WTC11 (cell line): ENCODE results near the gene TECRL. TPM values are rescaled to one million over a fixed set of nuclear protein-coding genes. Genes with fewer than 3 reads are reported as not detected.

Experiments used
- ATAC-seq: fragments of 200-7000 bp; cut with Tn5 transposase; 2 replicates; pipeline ENCODE4 v1.10.0; 2021; ENCODE audit warnings: mild to moderate bottlenecking, moderate library complexity
- CTCF ChIA-PET: fragments of 300-600 bp; sonication (Branson Sonifier 250); formaldehyde crosslinking; loops from one replicate; lab custom pipeline; 2021; ENCODE audit warnings: antibody characterized with exemption; lab: Charles Lee
- POLR2A ChIA-PET: fragments of 350-600 bp; sonication (Branson Sonifier 250); formaldehyde crosslinking; loops from one replicate; lab custom pipeline; 2021; ENCODE audit warnings: antibody characterized with exemption; lab: Charles Lee
- DNase-seq: peaks from one replicate; pipeline ENCODE4 v3.0.0; 2021; ENCODE audit warnings: low spot score
- H3K27ac Mint-ChIP-seq: 2 replicates; pipeline ENCODE4 v1.8.0; 2021; ENCODE audit warnings: mixed read lengths
- H3K27me3 Mint-ChIP-seq: 2 replicates; pipeline ENCODE4 v1.8.0; 2021; ENCODE audit warnings: low read depth, mild to moderate bottlenecking, moderate library complexity, mixed read lengths
- H3K36me3 Mint-ChIP-seq: 2 replicates; pipeline ENCODE4 v1.8.0; 2021; ENCODE audit warnings: mixed read lengths
- H3K4me1 Mint-ChIP-seq: 2 replicates; pipeline ENCODE4 v1.8.0; 2022; ENCODE audit warnings: mixed read lengths
- H3K4me3 Mint-ChIP-seq: 2 replicates; pipeline ENCODE4 v1.8.0; 2021; ENCODE audit warnings: mild to moderate bottlenecking, moderate library complexity, mixed read lengths
- H3K9me3 Mint-ChIP-seq: 2 replicates; pipeline ENCODE4 v1.8.0; 2021; ENCODE audit warnings: mixed read lengths
- ATF3 ChIP-seq: sonication (generic); formaldehyde crosslinking; conservative IDR thresholded peaks from 2 replicates; pipeline ENCODE4 v1.8.1; 2022; ENCODE audit warnings: mild to moderate bottlenecking, missing genetic modification reagents
- E2F1 ChIP-seq: sonication (generic); formaldehyde crosslinking; IDR thresholded peaks from 2 replicates; pipeline ENCODE4 v1.8.0; 2022; ENCODE audit warnings: mild to moderate bottlenecking, missing genetic modification reagents
- ERG ChIP-seq: fragments of 250-450 bp; sonication (Bioruptor Pico); IDR thresholded peaks from 2 replicates; pipeline ENCODE4 v1.8.0; 2021; ENCODE audit warnings: mild to moderate bottlenecking
- JAZF1 ChIP-seq: fragments of 250-450 bp; sonication (Bioruptor Pico); IDR thresholded peaks from 2 replicates; pipeline ENCODE4 v1.9.0; 2021; ENCODE audit warnings: moderate library complexity, mild to moderate bottlenecking, inconsistent platforms
- MAX ChIP-seq: sonication (generic); formaldehyde crosslinking; IDR thresholded peaks from 2 replicates; pipeline ENCODE4 v1.8.0; 2022; ENCODE audit warnings: mild to moderate bottlenecking, missing genetic modification reagents
- OVOL2 ChIP-seq: fragments of 250-450 bp; sonication (Bioruptor Pico); IDR thresholded peaks from 2 replicates; pipeline ENCODE4 v1.9.0; 2021; ENCODE audit warnings: mild to moderate bottlenecking, borderline replicate concordance
- TEAD1 ChIP-seq: sonication (generic); formaldehyde crosslinking; IDR thresholded peaks from 2 replicates; pipeline ENCODE4 v1.8.0; 2022; ENCODE audit warnings: mild to moderate bottlenecking, missing genetic modification reagents
- TEAD4 ChIP-seq: sonication (generic); formaldehyde crosslinking; IDR thresholded peaks from 2 replicates; pipeline ENCODE4 v1.8.0; 2022; ENCODE audit warnings: mild to moderate bottlenecking, missing genetic modification reagents
- TP53 ChIP-seq: sonication (generic); formaldehyde crosslinking; IDR thresholded peaks from 2 replicates; pipeline ENCODE4 v1.8.1; 2023; ENCODE audit warnings: mild to moderate bottlenecking, missing genetic modification reagents
- USF2 ChIP-seq: sonication (generic); formaldehyde crosslinking; IDR thresholded peaks from 2 replicates; pipeline ENCODE4 v1.8.1; 2023; ENCODE audit warnings: mild to moderate bottlenecking, missing genetic modification reagents, moderate library complexity
- ZNF317 ChIP-seq: sonication (generic); formaldehyde crosslinking; IDR thresholded peaks from 2 replicates; pipeline ENCODE4 v1.8.1; 2023; ENCODE audit warnings: low read depth, mild to moderate bottlenecking, moderate library complexity, missing genetic modification reagents, borderline replicate concordance
- ZNF423 ChIP-seq: fragments of 250-450 bp; sonication (Bioruptor Pico); IDR thresholded peaks from 2 replicates; pipeline ENCODE4 v2.1.2; 2022; ENCODE audit warnings: mild to moderate bottlenecking, moderate library complexity
- total RNA-seq: library from RNA; stranded (reverse); gene quantifications from 3 replicates; pipeline ENCODE4 v1.2.3, GENCODE V29; 2021
- TF ChIP-seq, protein P1 (sequence below): fragments of 250-450 bp; sonication (Bioruptor Pico); IDR thresholded peaks from 2 replicates; pipeline ENCODE4 v1.9.0; 2021; ENCODE audit warnings: mild to moderate bottlenecking
- TF ChIP-seq, protein P2 (sequence below): sonication (generic); formaldehyde crosslinking; IDR thresholded peaks from 2 replicates; pipeline ENCODE4 v1.8.0; 2023; ENCODE audit warnings: mild to moderate bottlenecking, missing genetic modification reagents

The TECRL gene
- total RNA-seq, 1 experiment from 2014 or later, result not detected

DNA sequence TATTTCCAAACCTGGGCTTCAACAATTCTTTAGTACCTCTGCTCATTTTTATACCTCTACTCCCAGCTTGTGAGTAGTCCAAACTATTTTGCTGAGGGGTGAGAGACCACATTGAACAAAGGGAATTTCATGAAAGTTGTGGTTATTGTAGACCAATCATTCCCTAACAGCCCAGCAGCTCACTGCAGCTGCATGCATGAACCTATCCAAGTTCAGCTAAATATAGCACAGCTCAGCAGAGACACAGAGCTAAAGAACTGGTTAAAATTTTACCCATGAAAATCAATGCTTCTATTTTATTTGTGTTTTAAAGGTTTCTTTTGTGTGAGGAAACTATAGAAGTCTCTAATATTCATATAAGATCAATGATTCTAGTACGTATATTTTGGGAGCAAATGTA is 82.7 kb downstream of the TECRL start (continued):
- TF ChIP-seq, protein P1, sequence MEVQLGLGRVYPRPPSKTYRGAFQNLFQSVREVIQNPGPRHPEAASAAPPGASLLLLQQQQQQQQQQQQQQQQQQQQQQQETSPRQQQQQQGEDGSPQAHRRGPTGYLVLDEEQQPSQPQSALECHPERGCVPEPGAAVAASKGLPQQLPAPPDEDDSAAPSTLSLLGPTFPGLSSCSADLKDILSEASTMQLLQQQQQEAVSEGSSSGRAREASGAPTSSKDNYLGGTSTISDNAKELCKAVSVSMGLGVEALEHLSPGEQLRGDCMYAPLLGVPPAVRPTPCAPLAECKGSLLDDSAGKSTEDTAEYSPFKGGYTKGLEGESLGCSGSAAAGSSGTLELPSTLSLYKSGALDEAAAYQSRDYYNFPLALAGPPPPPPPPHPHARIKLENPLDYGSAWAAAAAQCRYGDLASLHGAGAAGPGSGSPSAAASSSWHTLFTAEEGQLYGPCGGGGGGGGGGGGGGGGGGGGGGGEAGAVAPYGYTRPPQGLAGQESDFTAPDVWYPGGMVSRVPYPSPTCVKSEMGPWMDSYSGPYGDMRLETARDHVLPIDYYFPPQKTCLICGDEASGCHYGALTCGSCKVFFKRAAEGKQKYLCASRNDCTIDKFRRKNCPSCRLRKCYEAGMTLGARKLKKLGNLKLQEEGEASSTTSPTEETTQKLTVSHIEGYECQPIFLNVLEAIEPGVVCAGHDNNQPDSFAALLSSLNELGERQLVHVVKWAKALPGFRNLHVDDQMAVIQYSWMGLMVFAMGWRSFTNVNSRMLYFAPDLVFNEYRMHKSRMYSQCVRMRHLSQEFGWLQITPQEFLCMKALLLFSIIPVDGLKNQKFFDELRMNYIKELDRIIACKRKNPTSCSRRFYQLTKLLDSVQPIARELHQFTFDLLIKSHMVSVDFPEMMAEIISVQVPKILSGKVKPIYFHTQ (CRISPR knock-in tag), result no peak

- peaks cover 20% of the 10 kb centered on the region for H3K36me3 Mint-ChIP-seq
- no peaks in the 10 kb centered on the region for H3K4me1 Mint-ChIP-seq
- POLR2A ChIA-PET, result no interaction called here
- no peak overlapping the region for H3K27ac Mint-ChIP-seq
- H3K4me3 Mint-ChIP-seq, result no peak overlapping the region
- CTCF ChIA-PET, result no interaction called here
- DNase-seq (no peak), ATAC-seq (no peak)
- H3K27me3 Mint-ChIP-seq, result no peaks in the 10 kb centered on the region; the same call in 1 of the 2 replicates
- TF ChIP-seq OVOL2 (CRISPR knock-in tag), result no peak
- TF ChIP-seq MAX (CRISPR knock-in tag), result no peak
- no peak for TF ChIP-seq TP53 (CRISPR knock-in tag)
- no peak for TF ChIP-seq TEAD4 (CRISPR knock-in tag)
- TF ChIP-seq USF2 (CRISPR knock-in tag), result no peak
- TF ChIP-seq, protein P2, sequence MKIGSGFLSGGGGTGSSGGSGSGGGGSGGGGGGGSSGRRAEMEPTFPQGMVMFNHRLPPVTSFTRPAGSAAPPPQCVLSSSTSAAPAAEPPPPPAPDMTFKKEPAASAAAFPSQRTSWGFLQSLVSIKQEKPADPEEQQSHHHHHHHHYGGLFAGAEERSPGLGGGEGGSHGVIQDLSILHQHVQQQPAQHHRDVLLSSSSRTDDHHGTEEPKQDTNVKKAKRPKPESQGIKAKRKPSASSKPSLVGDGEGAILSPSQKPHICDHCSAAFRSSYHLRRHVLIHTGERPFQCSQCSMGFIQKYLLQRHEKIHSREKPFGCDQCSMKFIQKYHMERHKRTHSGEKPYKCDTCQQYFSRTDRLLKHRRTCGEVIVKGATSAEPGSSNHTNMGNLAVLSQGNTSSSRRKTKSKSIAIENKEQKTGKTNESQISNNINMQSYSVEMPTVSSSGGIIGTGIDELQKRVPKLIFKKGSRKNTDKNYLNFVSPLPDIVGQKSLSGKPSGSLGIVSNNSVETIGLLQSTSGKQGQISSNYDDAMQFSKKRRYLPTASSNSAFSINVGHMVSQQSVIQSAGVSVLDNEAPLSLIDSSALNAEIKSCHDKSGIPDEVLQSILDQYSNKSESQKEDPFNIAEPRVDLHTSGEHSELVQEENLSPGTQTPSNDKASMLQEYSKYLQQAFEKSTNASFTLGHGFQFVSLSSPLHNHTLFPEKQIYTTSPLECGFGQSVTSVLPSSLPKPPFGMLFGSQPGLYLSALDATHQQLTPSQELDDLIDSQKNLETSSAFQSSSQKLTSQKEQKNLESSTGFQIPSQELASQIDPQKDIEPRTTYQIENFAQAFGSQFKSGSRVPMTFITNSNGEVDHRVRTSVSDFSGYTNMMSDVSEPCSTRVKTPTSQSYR (CRISPR knock-in tag), result no peak
- no peak for TF ChIP-seq JAZF1 (CRISPR knock-in tag)
- no peak for TF ChIP-seq ZNF317 (CRISPR knock-in tag)
- no peak for TF ChIP-seq E2F1
- no peak for TF ChIP-seq ERG (CRISPR knock-in tag)
- TF ChIP-seq TEAD1 (CRISPR knock-in tag), result no peak
- TF ChIP-seq ZNF423 (CRISPR knock-in tag), result no peak
- no peak for TF ChIP-seq ATF3 (CRISPR knock-in tag)
- H3K9me3 Mint-ChIP-seq, result peaks cover 34% of the 10 kb centered on the region
Observed at GRCh38 chr4:64306255-64306565, 103.0 kb downstream of the TECRL start.
